SKM-1 (cell line): ENCODE results near the gene SEMA3C.

Source experiments
- DNase-seq: peaks from one replicate; lab custom pipeline; 2025; ENCODE audit not compliant: unreplicated experiment; lab: John Stamatoyannopoulos, UW

The SEMA3C gene

DNA sequence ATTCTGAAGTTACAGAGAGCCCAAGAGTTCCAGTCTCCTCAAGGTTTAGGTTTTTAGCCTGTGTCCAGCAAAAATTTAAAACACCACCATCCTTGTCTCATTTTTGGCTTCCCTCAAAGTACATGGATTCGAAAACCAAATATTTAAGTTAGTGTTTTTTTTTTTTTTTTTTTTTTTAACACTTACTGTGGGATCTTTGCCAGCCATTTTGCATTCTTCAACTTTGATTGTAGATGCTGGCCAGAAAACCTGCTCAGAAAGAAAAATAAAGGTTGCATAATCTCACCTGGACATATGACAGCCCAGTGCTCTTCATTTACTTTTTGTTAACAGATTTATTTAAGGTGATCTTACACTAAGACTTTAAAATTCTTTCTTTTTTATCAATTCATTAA, 91.6 kb downstream of the SEMA3C start:
- no peak for DNase-seq

DNA sequence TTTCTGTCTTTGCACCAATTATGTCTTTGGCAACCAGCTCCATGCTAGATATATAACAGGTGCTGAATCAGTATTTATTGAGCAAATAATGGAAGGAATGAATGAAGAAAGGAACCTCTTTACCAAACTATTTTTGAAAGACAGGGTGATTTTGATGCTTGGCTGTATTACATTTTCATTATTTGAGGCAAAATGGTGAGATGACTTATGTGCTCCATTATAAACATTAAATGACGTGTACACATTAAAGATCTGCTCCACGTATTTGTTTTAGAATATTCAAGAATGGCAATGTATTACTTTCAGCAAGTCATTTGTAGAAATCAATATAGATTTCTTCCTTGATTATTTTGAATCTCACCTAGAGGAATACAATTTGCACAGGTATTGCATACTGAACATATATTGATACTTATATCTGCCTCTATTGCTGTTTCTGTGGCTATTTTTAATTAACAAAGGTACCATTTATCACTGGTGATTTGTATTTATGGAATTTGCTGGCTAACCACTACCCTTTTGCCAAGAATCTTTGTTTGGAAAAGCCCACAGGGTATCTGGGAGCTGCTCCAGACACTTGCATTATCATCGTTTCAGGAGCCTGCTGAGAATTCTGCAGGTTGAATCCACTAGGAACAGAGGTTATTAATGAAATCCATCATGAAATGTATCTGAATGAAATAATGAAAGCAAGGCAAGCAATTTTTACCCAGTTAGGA, 92.2 kb downstream of the SEMA3C start:
- no peak for DNase-seq

DNA sequence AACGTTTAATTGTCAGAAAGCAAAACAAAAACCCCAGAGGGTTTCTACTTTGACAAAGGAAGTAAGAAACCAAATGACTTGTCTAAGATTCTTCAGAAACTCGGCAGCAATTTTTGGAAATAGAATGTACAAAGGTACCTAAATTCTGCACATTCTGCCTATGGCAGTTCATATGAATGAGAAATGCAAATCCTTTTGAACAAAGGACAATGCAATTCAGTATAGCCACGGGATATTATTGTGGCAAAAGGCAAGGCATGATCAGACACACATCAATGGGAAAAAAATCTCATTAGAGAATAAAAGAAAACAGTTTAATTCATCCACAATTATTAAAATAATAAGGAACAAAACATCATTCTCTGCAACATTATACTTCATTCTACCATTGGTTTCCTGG, 93.4 kb downstream of the SEMA3C start:
- no peak for DNase-seq

DNA sequence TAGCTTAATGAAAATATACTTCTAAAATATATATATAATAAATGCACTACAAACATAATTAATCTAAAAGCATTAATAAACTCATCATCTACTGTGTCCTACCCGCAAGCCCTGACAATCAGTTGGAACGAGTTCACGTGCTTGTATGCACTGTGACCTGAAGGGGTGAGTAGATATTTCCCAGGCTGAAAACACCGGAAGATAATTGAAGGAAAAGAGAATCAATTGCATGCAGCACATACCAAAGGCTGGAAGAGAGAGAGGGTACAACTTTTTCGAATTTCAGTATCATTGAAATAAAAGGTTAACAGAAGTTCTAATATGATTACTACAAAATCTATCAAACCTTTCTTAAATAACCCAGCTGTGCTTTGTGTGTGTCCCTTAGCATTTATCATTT, 94.6 kb downstream of the SEMA3C start:
- no peak for DNase-seq

DNA sequence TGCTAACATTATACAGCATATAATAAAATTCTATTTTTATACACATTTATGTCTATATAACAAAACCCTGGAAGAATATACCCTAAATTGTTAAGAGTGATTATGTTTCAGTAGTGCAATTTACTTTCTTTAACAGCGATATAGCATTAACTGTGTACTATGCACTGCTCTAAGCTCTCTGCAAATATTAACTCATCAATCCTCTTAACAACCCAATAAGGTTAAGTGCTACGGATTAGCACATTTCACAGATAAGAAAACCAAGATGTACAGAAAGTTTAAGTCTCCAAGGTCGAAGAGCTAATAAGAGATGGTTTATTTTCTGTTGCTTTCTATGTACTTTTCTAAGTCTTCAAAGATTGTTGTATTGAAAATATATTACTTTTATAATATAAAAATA, 95.8 kb downstream of the SEMA3C start:
- no peak for DNase-seq

DNA sequence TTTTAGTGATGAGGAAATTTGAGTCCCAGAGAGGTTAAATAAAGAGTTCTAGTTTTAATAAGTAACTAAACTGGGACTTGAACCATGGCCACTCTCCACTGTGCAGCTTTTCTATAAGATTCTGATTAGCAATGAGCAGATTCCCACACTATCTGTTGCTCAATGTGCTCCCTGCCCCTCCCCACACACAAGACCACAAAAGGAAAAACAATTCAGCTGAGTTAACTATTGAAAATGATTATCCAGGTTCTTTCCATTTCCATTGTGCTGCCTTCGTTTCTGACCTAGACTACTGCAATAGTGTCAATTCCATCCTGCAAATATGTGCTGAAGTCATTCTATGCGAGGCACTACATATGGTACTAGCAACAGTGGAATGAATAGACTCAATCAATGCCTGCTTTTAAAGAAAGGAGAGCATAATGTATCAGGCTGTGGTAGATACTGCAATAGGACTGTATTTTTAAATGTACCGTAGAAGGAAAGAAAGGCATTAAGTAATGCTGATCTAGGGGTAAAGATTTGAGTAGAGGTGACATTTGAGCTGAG, 97.0 kb downstream of the SEMA3C start:
- DNase-seq, result no peak

DNA sequence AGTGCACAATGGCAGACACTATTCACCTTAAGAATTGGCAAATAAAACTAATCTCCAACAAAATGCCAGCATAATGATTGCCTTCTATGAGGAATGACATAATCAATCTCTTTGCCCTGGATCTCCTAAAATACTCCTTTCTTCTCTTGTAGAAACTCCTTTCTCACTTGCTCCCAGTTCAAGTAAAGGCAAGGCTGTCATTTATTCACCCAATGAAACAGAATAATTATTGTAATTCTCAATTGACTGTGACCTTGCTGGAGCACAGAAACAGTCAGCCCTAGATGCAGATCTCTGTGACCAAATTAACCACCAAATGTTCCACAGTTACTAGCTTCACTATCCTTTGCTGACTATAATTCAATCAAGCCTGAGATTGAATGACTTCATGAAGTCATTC, 99.3 kb downstream of the SEMA3C start:
- no peak for DNase-seq

DNA sequence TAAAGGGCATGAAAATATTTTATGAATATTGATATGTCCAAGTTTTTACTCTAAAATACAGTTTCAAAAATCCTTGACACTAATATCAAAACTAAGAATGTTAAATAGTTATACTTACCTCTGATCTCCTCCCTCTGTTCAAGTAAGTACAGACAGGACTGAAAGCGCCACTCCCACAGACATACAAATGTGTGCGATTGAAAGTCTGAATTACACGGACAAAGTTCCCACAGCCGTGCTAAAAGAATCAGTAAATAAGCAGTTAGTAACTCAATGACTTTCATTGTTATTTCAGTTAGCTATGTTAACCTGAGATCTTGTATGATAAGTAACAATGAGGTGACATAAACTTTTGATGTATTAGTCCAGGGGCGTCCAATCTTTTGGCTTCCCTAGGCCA, 100.7 kb downstream of the SEMA3C start:
- no peak for DNase-seq

DNA sequence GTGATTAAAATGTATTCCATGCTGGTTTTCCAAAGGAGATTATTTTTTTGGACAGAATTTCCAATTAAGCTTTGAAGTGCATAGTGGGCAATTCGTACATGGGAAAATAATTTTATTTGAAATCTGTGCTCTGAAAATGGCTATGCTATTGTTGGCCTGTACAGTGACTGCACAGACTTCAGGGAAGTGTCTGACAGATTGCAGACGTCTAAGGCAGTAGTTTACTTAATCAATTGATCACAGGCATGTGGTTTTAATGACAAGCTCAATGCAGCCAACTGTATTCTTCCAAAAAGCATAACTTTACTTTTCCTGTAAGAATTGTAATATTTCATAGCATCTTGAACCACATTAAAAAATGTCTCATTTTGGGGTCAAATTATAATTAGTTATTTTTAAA, 102.0 kb downstream of the SEMA3C start:
- DNase-seq, result no peak

DNA sequence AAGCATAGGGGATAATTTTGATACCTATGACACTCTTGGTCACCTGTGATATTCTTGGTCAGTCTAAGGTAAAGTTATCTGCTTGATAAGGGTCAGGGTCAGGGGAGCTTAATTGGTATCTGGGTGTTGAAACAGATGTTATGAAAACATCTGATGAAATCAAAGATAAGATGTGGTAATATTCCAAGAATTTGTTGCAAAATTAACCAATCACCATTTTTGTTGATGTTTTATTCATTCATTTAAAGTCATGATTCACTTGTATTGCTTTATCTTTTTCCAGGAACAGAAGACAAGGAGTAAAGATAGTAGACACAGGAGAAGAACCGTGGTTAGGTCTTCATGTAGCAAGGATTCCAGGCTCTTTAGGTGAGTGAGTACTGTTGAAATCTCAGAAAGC, 103.1 kb downstream of the SEMA3C start:
- no peak for DNase-seq

DNA sequence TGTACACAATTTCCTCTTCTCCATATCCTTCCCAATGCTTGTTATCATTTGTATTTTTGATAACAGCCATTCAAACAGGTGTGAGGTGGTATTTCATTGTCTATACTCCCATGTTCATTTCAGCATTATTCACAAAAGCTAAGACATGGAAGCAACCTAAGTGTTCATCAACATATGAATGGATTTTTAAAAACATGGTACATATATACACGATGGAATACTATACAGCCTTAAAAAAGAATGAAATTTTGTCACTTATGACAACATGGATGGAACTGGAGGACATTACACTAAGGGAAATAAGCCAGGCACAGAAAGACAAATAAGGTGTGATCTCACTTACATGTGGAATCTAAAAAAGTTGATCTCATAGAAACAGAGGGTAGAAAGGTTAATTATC, 109.3 kb downstream of the SEMA3C start:
- DNase-seq, result no peak

DNA sequence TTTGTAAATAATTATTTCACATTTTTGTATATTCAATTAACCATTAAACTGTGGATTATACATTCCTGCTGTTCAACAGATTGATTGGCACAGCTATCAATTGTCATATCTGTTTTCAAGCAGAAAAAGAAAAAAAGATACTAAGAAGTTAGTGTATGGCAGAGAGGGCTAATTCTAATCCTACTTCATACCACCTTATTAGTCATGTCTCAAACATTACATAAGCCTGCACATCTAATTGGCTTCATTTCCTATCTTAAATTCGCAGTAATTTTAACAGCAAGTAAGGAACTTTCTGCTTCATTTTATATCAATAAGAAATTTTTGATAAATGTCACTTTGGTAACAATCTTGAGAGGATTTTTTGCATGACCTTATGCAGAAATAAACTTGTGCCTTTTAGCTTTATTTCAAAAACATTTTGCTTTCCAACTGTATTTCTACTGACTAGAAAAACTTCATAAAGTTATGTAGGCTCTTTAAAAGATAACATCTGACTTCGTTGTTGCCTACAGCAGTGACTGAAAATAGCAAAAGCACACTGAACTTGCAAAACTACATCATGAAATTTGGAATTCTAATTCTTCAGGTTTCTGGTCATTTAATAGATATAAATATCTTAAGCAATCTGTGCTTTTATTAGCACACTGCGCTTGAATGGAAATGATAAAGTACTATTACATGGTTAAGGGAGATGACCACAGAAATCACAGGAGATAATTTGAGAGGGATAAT, 111.5 kb downstream of the SEMA3C start:
- DNase-seq, result no peak

DNA sequence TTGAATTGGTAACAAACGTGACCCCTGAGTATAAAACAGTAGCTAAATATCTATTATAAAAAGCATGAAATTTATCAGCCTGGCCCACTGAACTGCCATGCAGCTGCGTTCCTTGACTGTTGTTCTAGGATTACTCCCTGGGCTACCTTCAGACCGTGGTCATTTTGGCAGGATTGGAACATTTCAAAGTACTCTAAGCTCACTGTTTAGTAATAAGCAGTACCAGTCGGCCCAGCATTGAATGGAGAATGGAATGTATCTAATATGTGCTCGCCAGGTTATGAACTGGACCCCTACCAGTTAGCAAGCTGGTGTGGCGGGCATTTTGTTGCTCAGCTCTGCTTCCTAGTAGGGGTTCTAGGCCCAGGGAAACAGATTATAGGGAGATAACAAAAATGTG, 112.2 kb downstream of the SEMA3C start:
- no peak for DNase-seq

DNA sequence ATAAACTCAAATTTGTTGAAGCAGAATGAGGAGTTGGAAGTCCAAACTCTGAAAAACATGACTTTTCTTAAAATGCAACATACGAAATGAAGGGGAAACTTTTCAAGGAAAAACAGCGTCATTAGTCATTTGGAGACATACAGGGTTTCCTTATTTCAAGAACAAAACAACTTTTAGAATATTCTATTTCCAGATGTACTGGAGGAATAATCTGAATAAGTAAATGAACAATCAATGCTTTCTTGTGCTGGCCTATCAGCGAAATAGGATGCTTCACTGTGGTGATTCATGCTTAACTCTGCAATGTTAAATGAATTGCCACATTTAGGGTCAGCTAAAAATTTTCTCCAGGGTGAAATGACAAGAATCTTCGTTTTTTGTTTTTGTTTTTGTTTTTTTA, 114.3 kb downstream of the SEMA3C start:
- no peak for DNase-seq

DNA sequence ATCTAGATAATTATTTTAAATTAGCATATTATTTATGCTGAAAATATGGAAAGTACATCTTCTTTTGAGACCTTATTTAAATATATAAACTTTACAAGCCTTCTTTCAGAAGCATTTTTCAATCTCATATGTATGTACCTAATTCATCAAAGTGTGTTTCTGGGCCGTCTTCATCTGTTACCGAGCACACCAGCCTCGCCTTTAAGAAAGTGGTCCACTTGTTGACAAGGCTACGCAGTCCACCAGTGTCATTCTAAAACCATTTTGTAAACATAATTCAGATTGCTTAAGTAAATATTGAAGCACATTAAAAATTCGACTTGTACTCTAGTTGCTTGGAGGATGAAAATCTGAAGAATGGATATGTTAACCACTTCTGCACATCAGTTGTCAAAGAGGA, 116.3 kb downstream of the SEMA3C start:
- no peak for DNase-seq

DNA sequence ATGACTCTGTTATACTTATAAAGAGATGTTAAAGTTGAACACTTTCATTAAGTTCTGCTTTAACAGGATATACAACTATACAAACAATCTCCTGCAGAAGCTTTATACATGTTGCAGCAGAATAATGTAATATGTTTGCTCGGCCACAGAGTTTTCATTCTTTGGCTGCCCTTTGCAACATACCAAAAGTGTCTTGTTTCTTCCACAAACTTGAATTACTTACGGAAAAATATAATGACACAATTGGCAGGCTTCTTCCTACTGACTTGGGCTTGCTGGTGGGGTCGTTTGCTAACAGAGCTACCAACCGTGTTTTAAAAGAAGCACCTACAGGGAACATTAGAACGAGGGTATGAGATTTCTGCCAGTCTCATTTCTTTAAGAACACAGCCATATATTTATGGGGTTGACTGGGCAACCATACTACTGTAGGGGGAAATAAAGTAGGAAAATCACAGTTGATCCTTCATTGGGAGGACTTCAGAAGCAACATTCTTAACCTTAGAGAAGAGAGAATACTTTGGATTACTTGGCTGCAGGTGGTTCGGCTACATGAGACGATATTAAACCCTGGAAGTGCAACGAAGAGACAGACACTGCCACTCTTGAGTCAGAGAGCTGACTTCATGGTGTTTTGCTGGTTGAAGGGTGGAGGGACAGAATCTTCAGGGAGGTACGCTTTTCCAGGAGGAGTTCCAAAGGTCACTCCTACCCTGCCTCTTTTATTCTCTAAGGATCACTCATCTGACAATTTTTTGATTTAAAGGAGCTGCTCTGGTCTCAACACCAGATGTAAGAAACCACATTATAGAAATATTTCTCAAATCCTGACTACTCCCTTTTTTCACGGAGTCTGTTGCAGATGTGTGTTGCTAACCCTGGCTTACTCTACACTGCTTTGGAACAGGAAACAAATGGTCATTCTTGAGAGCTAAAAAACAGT, 123.9 kb downstream of the SEMA3C start:
- no peak for DNase-seq

DNA sequence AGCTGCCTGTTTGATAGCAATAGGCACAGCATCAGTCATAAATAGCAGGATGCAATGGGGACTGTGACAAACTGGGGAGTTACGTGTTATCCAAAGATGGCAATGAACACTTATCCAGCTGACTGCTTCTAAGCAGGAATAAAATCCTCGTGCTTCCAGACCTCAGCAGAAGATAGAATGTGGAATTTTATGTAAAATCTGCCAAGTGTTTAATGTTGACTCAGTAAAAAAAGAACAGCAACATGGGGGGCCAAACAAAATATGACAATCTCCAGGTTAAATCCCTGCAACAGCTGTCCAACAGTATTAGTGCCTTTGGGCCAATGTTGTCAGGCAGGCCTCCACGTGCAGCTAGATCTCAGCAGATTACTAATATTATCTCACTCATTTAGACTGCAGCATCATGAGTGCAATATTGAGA, 127.3 kb downstream of the SEMA3C start:
- no peak for DNase-seq

DNA sequence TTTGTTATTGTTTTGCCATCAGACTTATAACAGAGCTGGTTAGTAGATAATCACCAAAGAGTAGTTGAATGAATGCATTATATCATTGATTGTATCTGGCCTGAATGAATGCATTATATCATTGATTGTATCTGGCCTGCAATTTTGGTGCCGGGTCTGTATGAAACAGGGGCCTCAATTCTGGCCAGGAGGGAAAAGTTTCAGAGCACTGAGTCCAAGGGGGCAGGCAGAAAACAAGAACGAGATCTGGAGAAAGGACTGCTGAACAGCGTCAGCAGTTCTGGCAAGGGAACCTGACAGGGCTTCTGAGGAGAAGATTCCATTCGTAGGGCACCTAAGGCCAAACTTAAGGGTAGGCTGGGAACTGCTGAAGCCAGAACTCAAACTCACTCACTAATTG, 128.0 kb downstream of the SEMA3C start:
- no peak for DNase-seq

DNA sequence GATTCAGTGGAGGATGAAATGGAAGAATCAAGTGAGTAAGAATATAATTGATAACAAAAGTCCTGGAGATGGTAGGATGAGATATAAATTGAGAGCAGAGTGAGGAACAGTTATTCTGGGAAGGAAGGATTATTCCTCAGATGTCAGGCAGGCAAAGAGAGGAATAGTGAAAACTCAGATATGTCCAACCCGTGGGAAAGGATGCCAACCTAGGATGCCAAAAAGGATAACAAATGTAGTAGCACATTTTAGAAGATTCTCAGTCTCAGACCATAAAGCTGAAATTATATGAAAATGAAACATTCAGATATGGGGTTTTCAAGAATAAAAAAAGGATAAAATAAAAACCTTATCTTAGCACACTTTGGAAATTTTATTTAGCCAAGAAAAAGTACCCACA, 131.1 kb downstream of the SEMA3C start:
- DNase-seq, result no peak

DNA sequence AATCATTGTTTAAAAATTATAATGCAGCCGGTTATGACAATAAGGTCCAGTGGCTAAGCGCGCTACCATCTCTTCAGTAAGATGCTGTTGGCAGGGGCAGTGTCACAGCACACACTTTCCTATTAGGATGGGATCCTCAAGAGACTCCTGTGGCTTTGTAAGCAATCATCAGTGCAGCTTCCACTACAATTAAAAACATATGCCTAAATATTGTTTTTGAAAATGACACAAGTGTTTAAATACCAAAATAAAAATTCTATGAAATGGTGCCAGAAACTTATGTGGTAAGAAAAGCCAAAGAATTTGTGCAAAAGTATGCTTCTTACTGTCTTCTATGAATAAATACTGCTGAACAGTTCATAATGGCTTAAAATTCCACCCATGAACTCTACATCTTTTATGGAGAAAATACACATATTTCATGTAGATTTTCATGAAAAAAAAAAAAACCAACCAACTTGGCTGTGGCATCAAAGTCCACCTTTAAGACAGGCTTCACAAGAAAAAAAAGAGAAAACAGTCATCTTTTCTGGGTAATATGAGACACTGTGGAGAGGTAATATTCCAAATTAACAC, 132.8 kb downstream of the SEMA3C start:
- no peak for DNase-seq

DNA sequence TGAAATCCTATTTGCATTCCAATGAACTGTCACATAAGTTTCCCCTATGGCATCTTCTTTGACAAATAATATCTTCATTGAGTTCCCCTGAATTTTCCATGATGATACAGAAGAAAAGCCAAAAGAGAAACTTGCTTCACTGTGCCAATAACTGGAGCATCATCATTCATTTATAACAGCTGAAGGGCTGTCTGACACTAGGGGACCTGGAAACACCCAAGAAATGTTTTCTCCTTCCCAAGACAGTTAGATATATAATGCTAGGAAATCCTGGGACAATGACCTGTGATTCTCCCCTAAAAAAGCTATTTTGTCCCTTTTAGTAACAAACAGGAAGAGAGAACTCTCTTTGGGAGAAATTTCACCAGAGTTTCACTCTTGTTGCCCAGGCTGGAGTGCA, 133.6 kb downstream of the SEMA3C start:
- no peak for DNase-seq
